GM12801 (cell line): ENCODE measurements around the gene KLK13.

Experiments
- CTCF ChIP-seq: IDR thresholded peaks from one replicate; pipeline ENCODE4 v1.5.1; 2011; ENCODE audit warnings: control low read depth; ENCODE audit not compliant: insufficient read length; ENCODE audit errors: extremely low read depth

KLK13 gene

GRCh38 chr19:51059715-51060114 is 5.2 kb downstream of the KLK13 start:
- TF ChIP-seq CTCF, result no peak

GRCh38 chr19:51055866-51056265 is 9.0 kb downstream of the KLK13 start:
- no peak for TF ChIP-seq CTCF

GRCh38 chr19:51047031-51047335 is 17.9 kb downstream of the KLK13 start:
- TF ChIP-seq CTCF, result no peak

- TF ChIP-seq CTCF, result no peak
Measured at GRCh38 chr19:51044327-51044726, 20.6 kb downstream of the KLK13 start.

GRCh38 chr19:51043497-51043896 is 21.4 kb downstream of the KLK13 start:
- no peak for TF ChIP-seq CTCF

GRCh38 chr19:51040151-51040550 is 24.7 kb downstream of the KLK13 start:
- TF ChIP-seq CTCF, result no peak

- no peak for TF ChIP-seq CTCF
Measured at GRCh38 chr19:51036519-51036918, 28.4 kb downstream of the KLK13 start.

- no peak for TF ChIP-seq CTCF
Measured at GRCh38 chr19:51034704-51035103, 30.2 kb downstream of the KLK13 start, which contains the start of gene KLK12. Gene KLK12 (minus strand): TSS chr19:51035002. CDS start chr19:51034621, 381 bp downstream.
